ENCODE measurements around the gene TANGO2. TPM values are rescaled to one million over a fixed set of nuclear protein-coding genes. Genes with fewer than 3 reads are reported as not detected.

The TANGO2 gene
- total and polyA plus RNA-seq, 3 donors from 2014 or later = 13.5 to 21.5 (median 19.0) TPM

GRCh38 chr22:19980766-19981165 lies 40.1 kb upstream of the TANGO2 start:
- TF ChIP-seq, protein P1, sequence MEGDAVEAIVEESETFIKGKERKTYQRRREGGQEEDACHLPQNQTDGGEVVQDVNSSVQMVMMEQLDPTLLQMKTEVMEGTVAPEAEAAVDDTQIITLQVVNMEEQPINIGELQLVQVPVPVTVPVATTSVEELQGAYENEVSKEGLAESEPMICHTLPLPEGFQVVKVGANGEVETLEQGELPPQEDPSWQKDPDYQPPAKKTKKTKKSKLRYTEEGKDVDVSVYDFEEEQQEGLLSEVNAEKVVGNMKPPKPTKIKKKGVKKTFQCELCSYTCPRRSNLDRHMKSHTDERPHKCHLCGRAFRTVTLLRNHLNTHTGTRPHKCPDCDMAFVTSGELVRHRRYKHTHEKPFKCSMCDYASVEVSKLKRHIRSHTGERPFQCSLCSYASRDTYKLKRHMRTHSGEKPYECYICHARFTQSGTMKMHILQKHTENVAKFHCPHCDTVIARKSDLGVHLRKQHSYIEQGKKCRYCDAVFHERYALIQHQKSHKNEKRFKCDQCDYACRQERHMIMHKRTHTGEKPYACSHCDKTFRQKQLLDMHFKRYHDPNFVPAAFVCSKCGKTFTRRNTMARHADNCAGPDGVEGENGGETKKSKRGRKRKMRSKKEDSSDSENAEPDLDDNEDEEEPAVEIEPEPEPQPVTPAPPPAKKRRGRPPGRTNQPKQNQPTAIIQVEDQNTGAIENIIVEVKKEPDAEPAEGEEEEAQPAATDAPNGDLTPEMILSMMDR (IDR thresholded peaks at IDR 0.05) = no peak
- TF ChIP-seq POLR2A (IDR thresholded peaks at IDR 0.05) = no peak
- H3K4me1 ChIP-seq = peaks cover under 1% of the 10 kb centered on the region
- no peak for DNase-seq
- no peaks in the 10 kb centered on the region for H3K9me3 ChIP-seq
- 96 to 97% methylated on average over 4 to 7 of the region's 7 CpGs for WGBS, 2 donors
- no peaks in the 10 kb centered on the region for H3K36me3 ChIP-seq (ENCODE audit: low read depth, missing control alignments)
- intact Hi-C loops (cut with DNase I; ENCODE audit: low total_unique reads) = no loop called here
- H3K27ac ChIP-seq = no peak overlapping the region
- no peaks in the 10 kb centered on the region for H3K27me3 ChIP-seq
- H3K4me3 ChIP-seq = no peak overlapping the region

DNA sequence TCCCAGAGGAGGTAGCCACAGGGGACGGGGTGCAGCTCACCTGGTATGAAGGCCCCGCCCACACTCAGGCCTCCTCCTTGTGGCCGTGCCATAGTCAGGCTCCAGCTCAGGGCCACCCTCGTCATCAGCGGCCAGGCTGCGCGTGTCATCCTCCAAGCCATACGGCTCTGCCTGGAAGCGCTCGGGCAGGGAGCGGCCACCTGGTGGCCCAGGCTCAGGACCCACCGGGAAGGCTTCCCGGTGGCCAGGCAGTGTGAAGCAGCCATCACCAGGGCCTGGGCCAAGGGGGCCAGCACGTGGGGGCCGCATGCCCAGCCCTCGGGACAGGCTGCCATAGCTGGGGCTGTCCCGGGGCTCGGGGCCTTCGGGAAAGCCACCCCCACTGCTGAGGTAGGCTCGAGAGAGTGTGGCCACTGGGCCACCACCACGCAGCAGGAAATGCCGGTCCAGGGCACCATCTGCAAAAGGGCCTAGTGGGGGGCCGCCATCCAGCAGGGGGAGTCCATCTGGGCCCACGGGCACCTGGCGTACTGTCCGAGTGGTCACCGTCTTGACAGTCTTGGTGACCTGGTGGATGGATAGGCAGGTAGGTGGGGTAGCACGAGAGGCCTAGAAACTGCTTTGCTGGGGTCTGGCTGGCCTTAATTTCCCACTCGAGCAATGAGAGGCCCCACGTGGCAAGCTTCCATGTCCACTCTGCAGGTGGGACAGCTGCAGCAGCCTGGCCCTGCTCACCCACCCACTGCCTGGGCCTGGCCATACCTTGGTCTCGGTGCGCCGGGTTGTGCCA lies 39.5 kb upstream of the TANGO2 start:
- no peaks in the 10 kb centered on the region for H3K36me3 ChIP-seq (ENCODE audit: low read depth, missing control alignments)
- intact Hi-C loops (cut with DNase I; ENCODE audit: low total_unique reads) = no loop called here
- WGBS, 2 donors = 93% methylated on average over 13 to 29 of the region's 33 CpGs
- H3K9me3 ChIP-seq = no peaks in the 10 kb centered on the region
- no peak overlapping the region for H3K4me3 ChIP-seq
- no peak for TF ChIP-seq POLR2A (IDR thresholded peaks at IDR 0.05)
- TF ChIP-seq, protein P1 (IDR thresholded peaks at IDR 0.05) = no peak
- no peaks in the 10 kb centered on the region for H3K27me3 ChIP-seq
- H3K27ac ChIP-seq = no peak overlapping the region
- H3K4me1 ChIP-seq = peaks cover 7% of the 10 kb centered on the region
- DNase-seq = no peak

DNA sequence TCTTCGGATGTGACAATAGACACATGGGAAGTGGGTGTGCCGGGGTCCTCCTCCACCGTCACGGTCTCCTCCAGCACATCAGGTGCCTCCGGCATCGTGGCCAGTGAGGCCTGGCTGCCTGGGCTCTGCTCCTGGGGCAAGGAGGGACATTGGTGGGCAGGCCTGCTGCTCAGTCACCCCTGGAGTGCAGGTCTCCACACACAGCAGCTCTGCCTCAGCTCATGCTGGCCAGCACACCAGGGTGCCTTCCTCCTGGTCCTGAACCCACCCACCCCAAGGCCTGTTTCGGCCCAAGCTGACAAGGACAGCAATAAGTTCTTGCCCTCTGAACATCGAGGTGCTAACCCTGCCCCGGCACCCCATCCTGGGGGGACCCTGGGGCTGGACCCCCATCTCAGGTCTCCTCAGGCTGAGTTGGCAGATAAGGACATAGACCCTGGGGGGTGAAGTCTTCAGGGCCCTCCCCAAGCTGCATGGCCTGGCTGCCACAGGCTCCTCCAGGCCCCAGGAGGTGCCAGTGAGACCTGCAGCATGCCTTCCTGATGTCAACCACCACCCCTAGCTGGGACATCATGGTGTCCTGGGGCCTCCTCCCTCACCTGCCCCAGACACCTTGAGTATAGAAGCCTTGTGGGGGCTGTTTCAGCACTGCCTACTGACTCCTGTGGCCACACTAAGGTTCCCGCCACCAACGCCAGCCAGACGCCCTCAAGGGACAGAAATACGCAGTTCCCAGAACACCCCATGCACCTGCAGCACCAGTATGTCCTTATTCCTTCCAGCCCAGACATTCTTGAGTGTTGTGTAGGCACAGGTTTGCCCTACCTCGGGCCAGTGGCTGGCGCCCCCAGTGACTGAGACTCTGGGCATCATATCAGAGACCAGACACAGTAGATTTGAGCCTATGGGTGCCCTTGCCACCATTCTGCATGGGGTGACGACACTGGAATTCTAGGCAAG lies 38.7 kb upstream of the TANGO2 start:
- intact Hi-C loops (cut with DNase I; ENCODE audit: low total_unique reads) = no loop called here

GRCh38 chr22:19982991-19983578 lies 37.8 kb upstream of the TANGO2 start:
- Histone ChIP-seq H3K4me3 (no peak overlapping the region), H3K27ac (no peak overlapping the region), H3K27me3 (no peaks in the 10 kb centered on the region), H3K9me3 (no peaks in the 10 kb centered on the region), H3K36me3 (ENCODE audit: low read depth, missing control alignments) (no peaks in the 10 kb centered on the region), H3K4me1 (peaks cover 8% of the 10 kb centered on the region)
- no peak for DNase-seq
- TF ChIP-seq, protein P1 (IDR thresholded peaks at IDR 0.05) = no peak
- TF ChIP-seq POLR2A (IDR thresholded peaks at IDR 0.05) = no peak
- intact Hi-C loops (cut with DNase I; ENCODE audit: low total_unique reads) = no loop called here
- 92 to 93% methylated on average over 5 to 8 of the region's 8 CpGs for WGBS, 2 donors

More for the DNA sequence above, 38.7 kb upstream of the TANGO2 start:
- Histone ChIP-seq H3K27me3 (no peaks in the 10 kb centered on the region), H3K4me3 (no peak overlapping the region), H3K36me3 (ENCODE audit: low read depth, missing control alignments) (no peaks in the 10 kb centered on the region), H3K4me1 (peaks cover 8% of the 10 kb centered on the region), H3K9me3 (no peaks in the 10 kb centered on the region), H3K27ac (no peak overlapping the region)
- 95 to 100% methylated on average over 7 to 14 of the region's 16 CpGs for WGBS, 2 donors
- no peak for DNase-seq
- no peak for TF ChIP-seq POLR2A (IDR thresholded peaks at IDR 0.05)
- TF ChIP-seq, protein P1 (IDR thresholded peaks at IDR 0.05) = no peak
